ENCODE results near the gene HIGD1A.
A peak's percentile ranks its signal among the peaks of the same experiment; 100 is the strongest.

HIGD1A gene

DNA sequence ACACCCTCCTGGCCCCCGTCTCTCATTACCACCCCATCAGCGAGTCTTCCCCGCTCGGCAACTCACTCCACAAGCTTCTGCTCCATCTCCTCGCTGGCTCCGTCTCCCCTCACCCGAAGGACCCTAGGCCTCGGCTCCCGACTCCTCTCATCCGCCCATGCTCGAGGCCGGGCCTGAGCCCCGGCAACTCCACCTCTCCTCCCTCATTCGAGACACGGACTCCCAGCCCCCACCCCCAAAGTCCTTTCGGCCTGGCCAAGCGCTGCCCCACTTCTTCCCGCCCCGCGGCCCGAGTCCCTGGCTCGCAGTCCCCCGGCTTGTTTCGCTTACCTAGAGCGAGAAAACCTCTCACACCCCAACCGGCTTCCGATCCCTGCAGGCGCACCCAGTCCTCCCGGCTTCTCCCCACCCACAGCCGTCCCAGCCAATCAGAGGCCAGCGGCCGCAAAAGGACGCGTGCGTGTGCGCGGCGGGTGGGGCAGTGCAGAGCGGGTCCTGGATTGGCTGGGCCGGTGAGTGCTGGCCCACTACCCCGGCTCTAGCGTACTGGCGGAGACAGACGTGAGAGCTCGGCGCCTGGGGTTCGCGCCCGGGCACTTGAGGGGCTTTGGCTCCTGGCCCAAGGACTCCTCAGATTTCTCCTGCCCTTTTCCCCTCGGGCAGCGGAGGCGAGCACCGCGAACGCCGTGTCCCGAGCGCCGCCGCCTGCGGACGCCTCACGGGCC is at the start of gene HIGD1A:
TSS of gene HIGD1A (minus strand) at position 385 of the 725 bp plus-strand sequence. CDS start 10,237 bp downstream, outside the sequence.
- Histone ChIP-seq H3K4me3 (peak within 1 kb of the TSS; percentile 83), H3K9me3 (no peaks in the 10 kb centered on the region), H4K20me1 (peaks cover 47% of the 10 kb centered on the region), H3K9ac (peak within 1 kb of the TSS; percentile 90), H3K4me1 (peaks cover 50% of the 10 kb centered on the region), H3K27ac (peak within 1 kb of the TSS; percentile 84), H3K4me2 (peak within 1 kb of the TSS; percentile 95), H3K27me3 (no peaks in the 10 kb centered on the region), H3K36me3 (no peaks in the 10 kb centered on the region)
- TF ChIP-seq Cebpa-rat (IDR thresholded peaks at IDR 0.05), result no peak

DNA sequence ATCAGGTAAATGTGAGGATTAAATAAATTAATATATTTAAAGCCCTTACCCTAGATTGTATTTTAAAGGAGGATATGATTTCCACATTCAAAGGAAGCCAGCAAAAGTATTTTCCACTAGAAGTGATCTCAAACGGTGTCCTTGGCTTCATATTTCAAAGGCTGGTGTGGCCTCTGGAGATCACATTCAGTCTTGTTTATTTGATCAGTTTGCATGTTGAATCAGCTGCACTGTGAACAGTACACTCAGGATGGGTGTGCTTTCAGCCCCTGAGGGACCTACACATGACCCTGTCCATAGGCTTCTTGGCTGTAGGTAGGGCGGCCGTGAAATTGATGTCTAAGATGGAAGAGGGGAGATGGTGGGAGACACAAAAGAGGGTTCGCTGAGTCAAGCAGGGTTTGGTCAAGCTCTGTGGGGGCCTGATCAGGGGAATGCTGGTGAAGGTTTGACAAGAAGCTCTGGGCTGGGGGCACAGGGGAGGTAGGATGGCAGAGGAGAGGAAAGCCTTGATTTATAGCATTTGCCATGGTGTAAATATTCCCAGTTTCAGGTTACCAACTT is 49.5 kb upstream of the HIGD1A start:
- Histone ChIP-seq H3K9ac (no peak overlapping the region), H3K9me3 (no peaks in the 10 kb centered on the region), H4K20me1 (no peaks in the 10 kb centered on the region), H3K36me3 (no peaks in the 10 kb centered on the region), H3K4me3 (no peak overlapping the region), H3K4me2 (peak overlapping the region; percentile 74), H3K4me1 (peaks cover 48% of the 10 kb centered on the region), H3K27me3 (no peaks in the 10 kb centered on the region), H3K27ac (no peak overlapping the region)
- no peak for TF ChIP-seq Cebpa-rat (IDR thresholded peaks at IDR 0.05)

DNA sequence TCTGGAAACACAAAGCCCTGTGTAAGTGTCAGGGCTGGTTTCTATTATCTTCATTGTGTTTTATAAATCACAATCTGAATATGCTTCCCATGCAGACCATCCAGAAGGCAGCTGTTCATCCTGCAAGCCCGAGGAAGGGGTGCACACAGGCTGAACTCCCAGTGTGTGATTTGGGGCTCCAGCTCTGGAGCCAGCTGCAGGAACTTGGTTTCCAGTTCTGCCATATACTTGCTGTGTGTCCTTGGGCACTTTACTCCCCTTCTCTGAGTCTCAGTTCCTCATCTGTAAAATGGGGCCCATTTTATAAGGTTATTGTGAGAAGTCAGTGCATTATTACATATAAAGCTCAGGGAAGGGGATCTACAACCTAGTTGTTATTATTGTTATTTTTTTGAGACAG is 48.8 kb upstream of the HIGD1A start:
- TF ChIP-seq Cebpa-rat (IDR thresholded peaks at IDR 0.05), result no peak
- Histone ChIP-seq H3K4me1 (peaks cover 54% of the 10 kb centered on the region), H3K36me3 (no peaks in the 10 kb centered on the region), H4K20me1 (no peaks in the 10 kb centered on the region), H3K27ac (peak overlapping the region; percentile 64), H3K4me3 (no peak overlapping the region), H3K27me3 (no peaks in the 10 kb centered on the region), H3K9ac (peak overlapping the region; percentile 62; the same call in 1 of the 2 replicates), H3K9me3 (no peaks in the 10 kb centered on the region), H3K4me2 (peak overlapping the region; percentile 74)

DNA sequence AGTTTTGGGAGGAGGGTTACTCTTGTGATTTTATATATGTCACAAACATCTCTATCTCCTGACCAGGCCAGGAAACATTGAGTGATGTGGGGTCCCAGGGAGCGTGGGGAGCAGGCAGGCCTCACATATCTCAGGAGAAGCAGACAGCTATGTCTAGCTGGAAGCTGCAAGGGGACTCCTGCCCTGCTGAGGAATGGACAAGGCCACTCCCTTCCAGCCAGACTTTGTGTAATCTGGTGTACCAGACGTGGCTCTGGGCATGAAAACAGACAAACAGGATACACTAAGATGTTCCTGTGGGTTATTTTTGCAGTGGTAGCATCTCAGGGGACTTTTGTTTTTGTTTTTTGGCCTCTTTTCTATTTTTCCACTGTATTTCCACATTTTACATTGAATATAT is 48.2 kb upstream of the HIGD1A start:
- no peaks in the 10 kb centered on the region for H3K27me3 ChIP-seq

DNA sequence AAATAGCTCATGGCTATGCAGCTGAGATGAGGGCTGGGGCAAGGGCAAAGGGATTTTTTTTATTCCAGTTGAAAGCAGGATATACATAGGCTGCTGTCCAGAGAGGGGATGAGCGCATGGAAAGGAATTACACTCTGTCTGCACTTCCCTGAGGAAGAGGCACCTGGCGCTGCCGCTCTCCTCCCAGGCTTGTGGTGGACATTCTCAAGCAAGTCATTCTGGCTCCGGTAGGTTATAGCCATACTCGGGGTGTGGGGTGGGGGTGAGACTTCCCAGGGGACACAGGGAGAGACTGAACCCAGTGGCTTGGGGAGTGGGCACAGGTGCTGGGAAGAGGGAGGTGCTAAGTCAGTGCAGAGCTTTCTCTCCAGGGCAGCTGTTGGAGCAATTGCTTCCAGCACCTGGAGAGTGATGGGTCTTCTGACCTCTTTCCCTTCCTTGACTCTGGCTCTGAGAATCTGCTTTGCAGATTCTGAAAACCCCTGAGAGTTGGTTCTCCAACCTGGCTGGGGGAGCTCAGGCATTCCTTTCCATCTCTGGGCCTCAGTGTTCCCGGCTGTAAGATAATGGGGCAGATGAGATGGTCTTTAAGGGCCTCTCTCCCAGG is 47.0 kb upstream of the HIGD1A start:
- Histone ChIP-seq H3K9me3 (no peaks in the 10 kb centered on the region), H3K4me1 (peaks cover 68% of the 10 kb centered on the region), H3K36me3 (no peaks in the 10 kb centered on the region), H4K20me1 (no peaks in the 10 kb centered on the region), H3K4me3 (no peak overlapping the region), H3K27me3 (no peaks in the 10 kb centered on the region), H3K4me2 (peak overlapping the region; percentile 74), H3K27ac (peak overlapping the region; percentile 27; the same call in 1 of the 2 replicates), H3K9ac (no peak overlapping the region)
- no peak for TF ChIP-seq Cebpa-rat (IDR thresholded peaks at IDR 0.05)

More for the DNA sequence above, 48.2 kb upstream of the HIGD1A start:
- peaks cover 60% of the 10 kb centered on the region for H3K4me1 ChIP-seq
- H3K4me2 ChIP-seq, result peak overlapping the region; percentile 74
- H3K4me3 ChIP-seq, result peak overlapping the region; percentile 18; the same call in 1 of the 2 replicates
- H3K36me3 ChIP-seq, result no peaks in the 10 kb centered on the region
- TF ChIP-seq Cebpa-rat (IDR thresholded peaks at IDR 0.05), result no peak
- no peaks in the 10 kb centered on the region for H4K20me1 ChIP-seq
- peak overlapping the region; percentile 64 for H3K27ac ChIP-seq
- H3K9me3 ChIP-seq, result no peaks in the 10 kb centered on the region
- peak overlapping the region; percentile 62 for H3K9ac ChIP-seq

DNA sequence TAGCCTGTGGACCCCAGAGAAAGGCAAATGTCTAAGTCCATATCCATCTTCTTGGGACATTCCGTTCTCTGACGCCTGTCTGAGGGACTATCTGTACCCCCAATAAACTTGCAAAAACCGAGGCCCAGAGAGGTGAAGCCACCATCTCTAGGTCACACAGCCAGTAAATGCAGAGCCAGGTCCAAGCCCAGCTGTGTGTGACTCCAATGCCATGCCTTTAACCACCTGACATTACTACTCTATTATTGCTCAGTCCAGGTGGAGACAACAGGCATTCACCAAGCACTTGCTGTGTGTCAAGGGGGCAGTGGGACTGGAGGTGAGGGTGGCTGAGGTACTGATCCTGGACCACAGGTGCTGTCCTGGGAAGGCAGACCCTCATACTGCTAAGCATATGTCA is 46.0 kb upstream of the HIGD1A start:
- no peak for TF ChIP-seq Cebpa-rat (IDR thresholded peaks at IDR 0.05)
- Histone ChIP-seq H3K4me3 (no peak overlapping the region), H3K9me3 (no peaks in the 10 kb centered on the region), H3K4me2 (no peak overlapping the region), H3K36me3 (no peaks in the 10 kb centered on the region), H3K27ac (no peak overlapping the region), H3K4me1 (peaks cover 72% of the 10 kb centered on the region), H3K27me3 (no peaks in the 10 kb centered on the region), H3K9ac (no peak overlapping the region), H4K20me1 (no peaks in the 10 kb centered on the region)

DNA sequence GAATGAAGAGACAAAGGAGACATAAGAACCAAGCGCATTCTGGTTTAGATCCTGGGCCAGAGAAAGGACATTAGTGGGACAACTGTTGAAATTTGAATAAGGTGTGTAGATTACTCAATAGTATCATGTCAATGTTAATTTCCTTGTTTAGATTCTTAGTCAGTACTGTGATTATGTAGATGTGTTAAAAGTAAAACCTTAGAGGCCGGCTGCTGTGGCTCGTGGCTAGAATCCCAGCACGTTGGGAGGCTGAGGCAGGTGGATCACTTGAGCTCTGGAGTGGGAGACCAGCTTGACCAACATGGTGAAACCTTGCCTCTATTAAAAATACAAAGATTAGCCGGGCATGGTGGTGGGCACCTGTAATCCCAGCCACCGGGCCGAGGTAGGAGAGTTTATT is 44.7 kb upstream of the HIGD1A start:
- Histone ChIP-seq H4K20me1 (no peaks in the 10 kb centered on the region), H3K4me1 (peaks cover 82% of the 10 kb centered on the region), H3K9ac (no peak overlapping the region), H3K4me2 (no peak overlapping the region), H3K36me3 (no peaks in the 10 kb centered on the region), H3K9me3 (no peaks in the 10 kb centered on the region), H3K27ac (0 out of 2 replicates have a peak overlapping the region, but pooled peaks have one; percentile 3), H3K27me3 (no peaks in the 10 kb centered on the region), H3K4me3 (no peak overlapping the region)
- no peak for TF ChIP-seq Cebpa-rat (IDR thresholded peaks at IDR 0.05)

DNA sequence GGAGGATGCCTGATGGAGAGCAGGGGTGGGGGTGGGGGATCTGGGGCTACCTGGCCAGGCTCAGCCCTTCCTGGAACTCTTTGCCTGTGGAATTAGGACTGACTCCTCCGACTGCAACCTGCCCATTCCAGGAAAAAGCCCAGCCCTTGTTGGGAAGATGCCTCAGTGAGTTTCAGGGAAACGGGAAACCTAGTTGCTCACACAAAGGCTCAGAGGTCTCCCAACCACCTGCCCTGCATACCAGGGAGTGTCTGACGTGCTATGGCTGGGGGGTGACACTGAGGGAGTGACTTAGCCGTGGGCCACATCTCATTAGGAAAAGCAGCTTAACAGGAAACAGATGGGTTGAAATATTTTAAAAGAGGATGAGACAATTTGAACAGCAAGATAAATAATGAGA is 43.4 kb upstream of the HIGD1A start:
- no peak for TF ChIP-seq Cebpa-rat (IDR thresholded peaks at IDR 0.05)
- no peaks in the 10 kb centered on the region for H3K36me3 ChIP-seq
- H3K4me1 ChIP-seq, result peaks cover 75% of the 10 kb centered on the region
- H3K9ac ChIP-seq, result peak overlapping the region; percentile 71
- no peaks in the 10 kb centered on the region for H4K20me1 ChIP-seq
- H3K9me3 ChIP-seq, result no peaks in the 10 kb centered on the region
- H3K4me2 ChIP-seq, result peak overlapping the region; percentile 70
- no peak overlapping the region for H3K4me3 ChIP-seq
- no peaks in the 10 kb centered on the region for H3K27me3 ChIP-seq
- peak overlapping the region; percentile 84 for H3K27ac ChIP-seq

DNA sequence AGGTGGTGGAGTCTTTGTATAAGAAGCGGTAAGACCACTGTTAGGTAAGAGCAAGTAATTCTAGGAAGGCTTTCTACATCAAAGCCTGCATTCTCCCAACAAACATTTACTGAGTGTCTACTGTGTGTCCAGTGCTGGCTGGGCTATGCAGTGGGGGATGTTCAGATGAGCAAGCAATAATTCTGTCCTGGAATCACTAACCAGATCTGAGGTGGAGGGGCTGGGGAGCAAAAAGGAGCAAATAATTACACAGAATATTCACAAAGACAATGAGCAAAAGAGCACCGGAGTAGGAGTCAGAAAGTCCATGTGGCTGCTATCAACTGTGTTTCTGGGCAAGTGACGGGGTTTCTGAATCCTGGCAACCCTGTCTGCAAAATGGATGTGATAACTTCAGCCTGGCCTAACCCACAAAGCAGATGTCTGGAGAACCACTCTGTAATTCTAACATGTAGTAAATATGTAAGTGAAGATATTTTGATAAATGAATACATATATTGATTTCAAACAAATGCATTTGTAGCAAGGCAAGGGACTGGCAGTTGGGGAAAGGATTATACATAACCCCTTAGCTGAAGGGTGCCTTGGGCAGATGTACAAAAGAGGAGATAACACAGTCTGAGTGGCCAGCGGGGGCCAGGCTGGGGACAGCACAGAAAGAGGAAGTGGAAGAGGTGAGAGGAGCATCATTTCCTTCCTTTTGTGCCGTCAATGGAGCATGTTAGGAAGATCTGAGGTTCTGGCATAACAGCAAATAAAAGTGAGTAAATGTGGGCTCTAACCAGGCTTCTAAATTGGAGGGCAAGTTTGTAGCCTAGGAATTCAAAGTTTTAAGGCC is 42.6 kb upstream of the HIGD1A start:
- Histone ChIP-seq H3K4me1 (peaks cover 67% of the 10 kb centered on the region), H4K20me1 (no peaks in the 10 kb centered on the region), H3K9ac (peak overlapping the region; percentile 71), H3K4me2 (peak overlapping the region; percentile 70), H3K36me3 (no peaks in the 10 kb centered on the region), H3K4me3 (no peak overlapping the region; the same call in 1 of the 2 replicates), H3K9me3 (no peaks in the 10 kb centered on the region), H3K27me3 (no peaks in the 10 kb centered on the region), H3K27ac (peak overlapping the region; percentile 84)
- no peak for TF ChIP-seq Cebpa-rat (IDR thresholded peaks at IDR 0.05)

Data from BLaER1 (cell line).